Measurements from ENCODE around the gene ITCH.
"Not testable (repeated sequence)": the region's sequence is repeated elsewhere in the genome, so short reads cannot be mapped to it uniquely, and the experiment has no call there.

ITCH gene

GRCh38 chr20:34382877-34383455 is 19.9 kb downstream of the ITCH start:
- not testable (repeated sequence) for DNase-seq

- DNase-seq: no peak
Measured at GRCh38 chr20:34385464-34385863, 22.4 kb downstream of the ITCH start.

- DNase-seq: no peak
Measured at GRCh38 chr20:34388000-34388399, 24.9 kb downstream of the ITCH start.

- DNase-seq: no peak
Measured at GRCh38 chr20:34388678-34389077, 25.6 kb downstream of the ITCH start.

GRCh38 chr20:34389206-34389953 is 26.3 kb downstream of the ITCH start:
- DNase-seq: no peak

GRCh38 chr20:34389954-34390555 is 27.0 kb downstream of the ITCH start:
- no peak for DNase-seq

GRCh38 chr20:34396408-34396807 is 33.3 kb downstream of the ITCH start:
- DNase-seq: no peak

- no peak for DNase-seq
Measured at GRCh38 chr20:34397096-34397495, 34.0 kb downstream of the ITCH start.

- not testable (repeated sequence) for DNase-seq
Measured at GRCh38 chr20:34400776-34401175, 37.7 kb downstream of the ITCH start.

- no peak for DNase-seq
Measured at GRCh38 chr20:34401741-34402455, 38.8 kb downstream of the ITCH start.

- DNase-seq: no peak
Measured at GRCh38 chr20:34402461-34402860, 39.4 kb downstream of the ITCH start.

- no peak for DNase-seq
Measured at GRCh38 chr20:34403063-34403827, 40.2 kb downstream of the ITCH start.

GRCh38 chr20:34403908-34404307 is 40.8 kb downstream of the ITCH start:
- no peak for DNase-seq

- DNase-seq: no peak
Measured at GRCh38 chr20:34404803-34405202, 41.7 kb downstream of the ITCH start.

GRCh38 chr20:34405247-34405651 is 42.2 kb downstream of the ITCH start:
- DNase-seq: peak; percentile 37

- DNase-seq: not testable (repeated sequence)
Measured at GRCh38 chr20:34405942-34406341, 42.9 kb downstream of the ITCH start.

- DNase-seq: no peak
Measured at GRCh38 chr20:34407962-34408474, 44.9 kb downstream of the ITCH start.

- DNase-seq: no peak
Measured at GRCh38 chr20:34410336-34410735, 47.3 kb downstream of the ITCH start.

- DNase-seq: no peak
Measured at GRCh38 chr20:34412453-34412852, 49.4 kb downstream of the ITCH start.

- not testable (repeated sequence) for DNase-seq
Measured at GRCh38 chr20:34414525-34414924, 51.5 kb downstream of the ITCH start.

GRCh38 chr20:34415079-34415478 is 52.0 kb downstream of the ITCH start:
- no peak for DNase-seq

- DNase-seq: no peak
Measured at GRCh38 chr20:34420146-34420545, 57.1 kb downstream of the ITCH start.

- no peak for DNase-seq
Measured at GRCh38 chr20:34420975-34421374, 57.9 kb downstream of the ITCH start.
